Tibial nerve (tissue), 4 donors: ENCODE results near the gene PLXNB2. TPM values are rescaled to one million over a fixed set of nuclear protein-coding genes. Genes with fewer than 3 reads are reported as not detected.

Source experiments
- DNase-seq, 2 donors: peaks; one replicate each; pipeline ENCODE4 v3.0.0-alpha.2; 2019; ENCODE audit warnings: low spot score in 2 of 2
- H3K27ac ChIP-seq, 4 donors: fragments of 200-600 bp; sonication (generic) in 3 of 4; one replicate each; pipeline ENCODE4 v1.5.1; 2017 to 2019; ENCODE audit warnings: mild to moderate bottlenecking in 1 of 4
- H3K27me3 ChIP-seq, 2 donors: fragments of 200-600 bp; sonication (generic) in 1 of 2; one replicate each; pipeline versions ENCODE4 v1.5.1 to v1.6.0; 2017 to 2019
- H3K36me3 ChIP-seq, 3 donors: fragments of 200-600 bp; sonication (generic); one replicate each; pipeline ENCODE4 v1.5.1; 2018 to 2019
- H3K4me1 ChIP-seq, 4 donors: fragments of 200-600 bp; sonication (generic) in 3 of 4; one replicate each; pipeline ENCODE4 v1.5.1; 2017 to 2019
- H3K4me3 ChIP-seq, 4 donors: fragments of 200-600 bp; sonication (generic) in 3 of 4; one replicate each; pipeline ENCODE4 v1.5.1; 2017 to 2019; ENCODE audit warnings: mild to moderate bottlenecking in 1 of 4, moderate library complexity in 1 of 4
- H3K9me3 ChIP-seq, 4 donors: fragments of 200-600 bp; sonication (generic) in 3 of 4; one replicate each; pipeline ENCODE4 v1.5.1; 2017 to 2019
- EP300 ChIP-seq, 2 donors: sonication (generic); formaldehyde crosslinking; IDR thresholded peaks; one replicate each; pipeline ENCODE4 v1.6.1; 2017; ENCODE audit warnings: antibody characterized with exemption in 2 of 2, mild to moderate bottlenecking in 1 of 2
- POLR2A ChIP-seq, 2 donors: fragments of 450-650 bp; IDR thresholded peaks; one replicate each; pipeline ENCODE4 v1.6.1; 2017; ENCODE audit warnings: antibody characterized with exemption in 2 of 2, mild to moderate bottlenecking in 2 of 2, moderate library complexity in 2 of 2
- WGBS, 2 donors: methylation state at CpG; one replicate each; pipeline ENCODE4 v1.1.5; 2018; 5-methylcytosine and 5-hydroxymethylcytosine counted together
- total RNA-seq, 4 donors: library from RNA; depleted of rRNA; stranded (reverse); fragments of >200 nt; gene quantifications; one replicate each; pipeline ENCODE4 v1.1.0, GENCODE V29; 2016
- TF ChIP-seq, protein P1 (sequence below), 5 experiments: fragments of 200-600 bp in 3 of 5; fragments of 450-650 bp in 2 of 5; sonication (generic) in 3 of 5; IDR thresholded peaks; one replicate each; pipeline ENCODE4 v1.5.1; 2016 to 2019; ENCODE audit warnings: antibody characterized with exemption in 5 of 5, mild to moderate bottlenecking in 3 of 5, moderate library complexity in 2 of 5

PLXNB2 gene
- total RNA-seq, 4 donors from 2014 or later: 135 to 193 (median 165) TPM

DNA sequence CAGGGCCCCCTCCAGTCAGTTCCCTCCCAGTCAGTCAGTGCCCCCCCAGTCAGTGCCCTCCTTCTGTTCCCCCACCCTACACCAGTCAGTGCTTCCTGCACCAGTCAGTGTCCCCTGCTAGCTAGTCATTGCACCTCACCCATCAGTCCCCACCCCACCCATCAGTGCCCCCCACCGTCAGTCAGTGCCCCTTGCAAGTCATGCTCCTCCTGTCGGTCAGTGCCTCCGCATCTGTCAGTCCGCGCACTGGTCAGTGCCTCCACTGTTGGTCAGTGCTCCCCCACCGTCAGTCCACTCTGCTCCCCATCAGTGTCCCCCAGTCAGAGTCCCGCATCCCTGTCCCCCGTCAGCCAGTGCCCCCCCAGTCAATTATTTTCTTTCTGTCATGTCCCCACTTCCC lies 39.0 kb upstream of the PLXNB2 start:
- no peaks in the 10 kb centered on the region for H3K27me3 ChIP-seq
- H3K27ac ChIP-seq: no peak overlapping the region
- 51 to 58% methylated on average over 8 of the region's 8 CpGs for WGBS, 2 donors
- TF ChIP-seq POLR2A (IDR thresholded peaks at IDR 0.05) (no peak), EP300 (IDR thresholded peaks at IDR 0.05) (no peak)
- TF ChIP-seq, protein P1, sequence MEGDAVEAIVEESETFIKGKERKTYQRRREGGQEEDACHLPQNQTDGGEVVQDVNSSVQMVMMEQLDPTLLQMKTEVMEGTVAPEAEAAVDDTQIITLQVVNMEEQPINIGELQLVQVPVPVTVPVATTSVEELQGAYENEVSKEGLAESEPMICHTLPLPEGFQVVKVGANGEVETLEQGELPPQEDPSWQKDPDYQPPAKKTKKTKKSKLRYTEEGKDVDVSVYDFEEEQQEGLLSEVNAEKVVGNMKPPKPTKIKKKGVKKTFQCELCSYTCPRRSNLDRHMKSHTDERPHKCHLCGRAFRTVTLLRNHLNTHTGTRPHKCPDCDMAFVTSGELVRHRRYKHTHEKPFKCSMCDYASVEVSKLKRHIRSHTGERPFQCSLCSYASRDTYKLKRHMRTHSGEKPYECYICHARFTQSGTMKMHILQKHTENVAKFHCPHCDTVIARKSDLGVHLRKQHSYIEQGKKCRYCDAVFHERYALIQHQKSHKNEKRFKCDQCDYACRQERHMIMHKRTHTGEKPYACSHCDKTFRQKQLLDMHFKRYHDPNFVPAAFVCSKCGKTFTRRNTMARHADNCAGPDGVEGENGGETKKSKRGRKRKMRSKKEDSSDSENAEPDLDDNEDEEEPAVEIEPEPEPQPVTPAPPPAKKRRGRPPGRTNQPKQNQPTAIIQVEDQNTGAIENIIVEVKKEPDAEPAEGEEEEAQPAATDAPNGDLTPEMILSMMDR (IDR thresholded peaks at IDR 0.05): no peak
- H3K9me3 ChIP-seq: no peaks in the 10 kb centered on the region
- no peak overlapping the region for H3K4me3 ChIP-seq
- peaks cover 0 to 9% (median 0%) of the 10 kb centered on the region in 3 donors for H3K36me3 ChIP-seq
- no peak for DNase-seq
- peaks cover 0 to 35% (median 6%) of the 10 kb centered on the region in 4 donors for H3K4me1 ChIP-seq

DNA sequence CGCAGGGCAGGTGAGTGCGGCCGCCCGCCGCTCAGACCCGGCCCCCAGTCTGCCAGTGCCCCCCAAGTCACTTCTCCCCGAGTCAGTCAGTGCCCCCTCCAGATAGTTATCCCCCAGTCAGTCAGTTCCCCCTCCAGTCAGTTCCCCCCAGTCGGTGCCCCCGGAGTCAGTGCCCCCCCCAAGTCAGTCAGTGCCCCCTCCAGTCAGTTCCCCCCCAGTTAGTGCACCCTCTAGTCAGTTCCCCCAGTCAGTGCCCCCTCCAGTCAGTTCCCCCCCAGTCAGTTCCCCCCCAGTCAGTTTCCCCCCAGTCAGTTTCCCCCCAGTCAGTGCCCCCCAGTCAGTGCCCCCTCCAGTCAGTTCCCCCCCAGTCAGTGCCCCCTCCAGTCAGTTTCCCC lies 36.1 kb upstream of the PLXNB2 start:
- H3K36me3 ChIP-seq: peaks cover 0 to under 1% (median 0%) of the 10 kb centered on the region in 3 donors
- TF ChIP-seq POLR2A (IDR thresholded peaks at IDR 0.05) (no peak), EP300 (IDR thresholded peaks at IDR 0.05) (no peak)
- TF ChIP-seq, protein P1 (IDR thresholded peaks at IDR 0.05): no peak
- 0 to 3% methylated on average over 1 to 9 of the region's 9 CpGs for WGBS, 2 donors
- DNase-seq: no peak
- no peaks in the 10 kb centered on the region for H3K9me3 ChIP-seq
- peaks cover 0 to 35% (median 6%) of the 10 kb centered on the region in 4 donors for H3K4me1 ChIP-seq
- H3K4me3 ChIP-seq: peak overlapping the region; percentile 57 to 100 (median 88)
- peak overlapping the region; percentile 72 to 94 (median 90) for H3K27ac ChIP-seq
- H3K27me3 ChIP-seq: no peaks in the 10 kb centered on the region

DNA sequence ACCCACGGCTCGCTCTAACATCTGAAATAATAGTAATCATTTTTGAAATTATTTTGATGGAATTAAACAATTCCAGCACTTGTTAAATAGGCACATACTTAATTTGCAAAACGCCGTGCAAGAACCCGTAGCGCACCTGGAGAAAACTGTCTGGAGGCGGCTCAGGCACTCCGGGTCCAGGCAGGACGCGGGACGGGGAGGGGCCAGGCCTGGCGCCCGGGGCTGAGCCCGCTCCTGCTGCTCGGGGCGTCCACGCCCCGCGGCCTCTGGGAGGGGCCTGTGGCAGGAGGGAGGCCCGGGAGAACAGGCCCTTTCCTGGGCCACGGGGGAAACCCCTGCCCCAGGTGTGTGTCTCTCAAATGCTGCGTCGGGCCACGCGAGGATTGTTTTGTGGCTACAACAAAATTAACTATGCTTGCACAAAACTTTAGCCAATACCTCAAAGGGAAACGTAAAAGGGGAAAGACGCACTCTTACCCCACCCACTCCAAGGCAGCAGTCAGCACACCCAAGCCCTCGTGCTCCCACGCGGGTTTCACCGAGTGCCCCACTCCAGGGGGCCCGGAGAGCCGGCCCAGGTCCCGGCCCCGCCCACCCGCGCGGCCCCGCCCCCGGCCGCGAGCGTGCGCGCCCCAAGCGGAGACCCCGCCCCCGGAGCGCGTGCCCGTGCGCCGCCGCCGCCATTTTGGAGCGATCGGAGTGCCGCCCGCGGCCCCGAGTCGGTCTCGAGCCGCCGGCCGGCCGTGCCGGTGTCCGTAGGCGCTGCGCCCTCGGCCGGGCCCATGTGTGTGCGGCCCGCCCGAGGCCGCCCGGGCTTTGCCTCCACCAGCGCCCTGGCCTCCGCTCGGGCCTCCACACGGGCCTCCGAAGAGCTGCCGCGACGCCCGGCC lies 35.5 kb upstream of the PLXNB2 start, which contains the start of gene PPP6R2:
Gene PPP6R2, plus strand, starts transcription at position 677 of the 890 bp plus-strand sequence. CDS start 50,582 bp downstream, outside the sequence.
- DNase-seq: peak; percentile 76 to 78
- 0 to 1% methylated on average over 32 to 37 of the region's 87 CpGs for WGBS, 2 donors
- Histone ChIP-seq H3K4me1 (peaks cover 0 to 32% (median 6%) of the 10 kb centered on the region in 4 donors), H3K36me3 (no peaks in the 10 kb centered on the region), H3K9me3 (no peaks in the 10 kb centered on the region), H3K4me3 (peak within 1 kb of the TSS; percentile 65 to 100 (median 88)), H3K27me3 (no peaks in the 10 kb centered on the region), H3K27ac (peak within 1 kb of the TSS; percentile 75 to 94 (median 90))
- TF ChIP-seq POLR2A (IDR thresholded peaks at IDR 0.05): peak in 1 of 2 donors; percentile 39
- TF ChIP-seq EP300 (IDR thresholded peaks at IDR 0.05): no peak
- TF ChIP-seq, protein P1 (IDR thresholded peaks at IDR 0.05): peak in 2 of 5 experiments; percentile 11 to 12

DNA sequence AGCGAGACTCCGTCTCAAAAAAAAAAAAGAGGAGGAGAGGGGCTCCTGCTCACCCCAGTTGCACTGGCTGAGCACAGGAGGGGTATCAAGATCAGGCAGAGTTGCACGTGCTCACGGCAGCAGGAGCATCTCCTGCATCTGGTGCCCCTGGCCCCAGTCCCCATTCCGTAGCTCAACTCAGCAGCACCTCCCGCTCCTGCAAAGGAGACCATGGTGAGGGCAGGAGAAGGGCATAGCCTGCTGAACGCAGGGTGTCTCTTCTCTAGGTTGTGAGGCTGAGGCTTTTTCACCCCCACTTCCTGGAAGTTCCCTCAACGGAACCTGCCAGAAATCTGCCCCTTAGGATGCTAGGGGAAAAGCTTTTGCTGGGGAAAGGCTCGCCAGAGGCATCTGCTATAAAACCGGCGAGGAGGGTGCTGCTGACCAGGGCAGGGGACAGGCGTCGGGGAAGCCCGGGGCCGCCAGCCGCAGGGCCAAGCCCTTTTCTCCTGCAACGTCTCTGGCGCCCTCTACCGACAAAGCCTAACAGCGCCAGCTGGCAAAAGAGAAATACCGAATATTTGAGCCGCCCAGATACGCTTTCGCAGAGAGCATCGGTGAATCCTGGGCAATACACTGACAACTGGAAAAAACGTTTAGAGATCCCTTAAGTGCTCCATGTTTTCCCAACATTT lies 34.7 kb upstream of the PLXNB2 start:
- DNase-seq: peak; percentile 84 to 95
- 11 to 14% methylated on average over 26 of the region's 26 CpGs for WGBS, 2 donors
- H3K36me3 ChIP-seq: no peaks in the 10 kb centered on the region

More for the DNA sequence above, 34.7 kb upstream of the PLXNB2 start:
- no peaks in the 10 kb centered on the region for H3K27me3 ChIP-seq
- peak overlapping the region in 3 of 4 donors; percentile 75 to 94 (median 91) for H3K27ac ChIP-seq
- H3K4me1 ChIP-seq: peaks cover 0 to 25% (median 5%) of the 10 kb centered on the region in 4 donors
- H3K9me3 ChIP-seq: no peaks in the 10 kb centered on the region
- TF ChIP-seq EP300 (IDR thresholded peaks at IDR 0.05): peak; percentile 14
- TF ChIP-seq, protein P1 (IDR thresholded peaks at IDR 0.05): peak; percentile 88 to 98 (median 96)
- no peak for TF ChIP-seq POLR2A (IDR thresholded peaks at IDR 0.05)
- peak overlapping the region; percentile 65 to 100 (median 88) for H3K4me3 ChIP-seq
